ENCODE measurements around the gene ATP2B2.

DNA sequence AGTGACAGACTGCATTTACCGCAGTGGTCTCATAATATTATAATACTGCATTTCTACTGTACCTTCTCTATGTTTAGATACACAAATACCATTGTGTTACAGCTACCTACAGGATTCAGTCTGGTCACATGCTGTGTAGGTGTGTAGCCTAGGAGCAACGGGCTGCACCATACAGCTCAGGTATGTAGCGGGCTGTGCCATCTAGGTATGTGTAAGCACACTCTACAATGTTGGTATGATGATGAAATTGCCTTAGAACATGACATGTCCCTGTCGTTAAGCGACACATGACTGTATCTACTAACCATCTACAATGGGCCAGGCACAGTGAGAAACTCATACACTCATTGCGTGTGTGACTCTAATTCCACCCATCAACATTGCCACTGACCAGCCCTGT lies 99.0 kb downstream of the ATP2B2 start:
- TF ChIP-seq, protein P1, sequence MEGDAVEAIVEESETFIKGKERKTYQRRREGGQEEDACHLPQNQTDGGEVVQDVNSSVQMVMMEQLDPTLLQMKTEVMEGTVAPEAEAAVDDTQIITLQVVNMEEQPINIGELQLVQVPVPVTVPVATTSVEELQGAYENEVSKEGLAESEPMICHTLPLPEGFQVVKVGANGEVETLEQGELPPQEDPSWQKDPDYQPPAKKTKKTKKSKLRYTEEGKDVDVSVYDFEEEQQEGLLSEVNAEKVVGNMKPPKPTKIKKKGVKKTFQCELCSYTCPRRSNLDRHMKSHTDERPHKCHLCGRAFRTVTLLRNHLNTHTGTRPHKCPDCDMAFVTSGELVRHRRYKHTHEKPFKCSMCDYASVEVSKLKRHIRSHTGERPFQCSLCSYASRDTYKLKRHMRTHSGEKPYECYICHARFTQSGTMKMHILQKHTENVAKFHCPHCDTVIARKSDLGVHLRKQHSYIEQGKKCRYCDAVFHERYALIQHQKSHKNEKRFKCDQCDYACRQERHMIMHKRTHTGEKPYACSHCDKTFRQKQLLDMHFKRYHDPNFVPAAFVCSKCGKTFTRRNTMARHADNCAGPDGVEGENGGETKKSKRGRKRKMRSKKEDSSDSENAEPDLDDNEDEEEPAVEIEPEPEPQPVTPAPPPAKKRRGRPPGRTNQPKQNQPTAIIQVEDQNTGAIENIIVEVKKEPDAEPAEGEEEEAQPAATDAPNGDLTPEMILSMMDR (IDR thresholded peaks at IDR 0.05): no peak
- no peak for TF ChIP-seq POLR2A (IDR thresholded peaks at IDR 0.05)

All from right lobe of liver (tissue), 4 donors.